Heart left ventricle (tissue), 13 donors: ENCODE measurements around the gene C1orf159.

Source experiments
- CTCF ChIP-seq, 12 donors: fragments of 200-600 bp; sonication (generic) in 4 of 12; IDR thresholded peaks; one replicate each; pipeline versions ENCODE4 v1.5.0 to v1.8.0; 2018 to 2022; ENCODE audit warnings: antibody characterized with exemption in 12 of 12, mild to moderate bottlenecking in 5 of 12
- POLR2A ChIP-seq, 2 donors: fragments of 450-650 bp; IDR thresholded peaks; one replicate each; pipeline ENCODE4 v1.6.1; 2017; ENCODE audit warnings: antibody characterized with exemption in 2 of 2, mild to moderate bottlenecking in 2 of 2, moderate library complexity in 2 of 2
- donor health status: ischemic (EF 13 %, LVEDD 7.1; RV severe dilation, severe dysfunction).
- donor health status: DM: no; HTN: yes; CAD: no.
- donor health status: DM: no; HTN: no; CAD: no.
- donor health status: ischemic (EF 25% LVEDD 6.9; RV normal size, moderate dysfunction).
- donor health status: ischemic (EF 25% LVEDD 5.7; RV mildly dilated, moderate dysfunction).
- donor health status: ischemic (EF 35%, LVEDD 5.7; RV mildly dilated, moderate dysfunction).
- donor health status: nonischemic (EF 11% LVEDD 7.7; RV severe dilation, severe dysfunction).
- donor health status: DM: yes; HTN: yes; CAD: no.
- donor health status: PGD.
- donor health status: ischemic (EF 29% LVEDD 5.4; RV normal size, mild dysfunction).
- donor health status: nonischemic (EF 23%, LVEDD 6.1; RV moderate dilation, normal function).

- no peak for TF ChIP-seq POLR2A (IDR thresholded peaks at IDR 0.05)
- no peak for TF ChIP-seq CTCF (IDR thresholded peaks at IDR 0.05)
Measured at GRCh38 chr1:1136547-1137230, 20.8 kb upstream of the C1orf159 start.
